Activated T-cell treated with anti-CD3 and anti-CD28 coated beads for 1 hour (primary cell): ENCODE measurements around the gene IRS1.

Experiments used
- DNase-seq: peaks from one replicate; pipeline ENCODE4 v3.0.0-alpha.2; 2020; ENCODE audit warnings: low read depth

Gene IRS1

GRCh38 chr2:226791056-226791486 lies 8.5 kb downstream of the IRS1 start:
- DNase-seq: no peak

- no peak for DNase-seq
These were observed 9.2 kb downstream of the IRS1 start for GRCh38 chr2:226790431-226790830.

GRCh38 chr2:226790011-226790410 lies 9.6 kb downstream of the IRS1 start:
- DNase-seq: no peak

- DNase-seq: no peak
These were observed 10.6 kb downstream of the IRS1 start for GRCh38 chr2:226788881-226789490.

GRCh38 chr2:226788064-226788463 lies 11.6 kb downstream of the IRS1 start:
- DNase-seq: no peak

GRCh38 chr2:226783885-226784284 lies 15.7 kb downstream of the IRS1 start:
- DNase-seq: no peak

- DNase-seq: no peak
These were observed 17.4 kb downstream of the IRS1 start for GRCh38 chr2:226782092-226782713.

- no peak for DNase-seq
These were observed 19.2 kb downstream of the IRS1 start for GRCh38 chr2:226780431-226780830.

- DNase-seq: no peak
These were observed 22.0 kb downstream of the IRS1 start for GRCh38 chr2:226777611-226778010.

GRCh38 chr2:226776104-226776503 lies 23.5 kb downstream of the IRS1 start:
- no peak for DNase-seq

- DNase-seq: no peak
These were observed 24.5 kb downstream of the IRS1 start for GRCh38 chr2:226775032-226775509.

GRCh38 chr2:226773291-226773690 lies 26.3 kb downstream of the IRS1 start:
- no peak for DNase-seq

- DNase-seq: no peak
These were observed 27.0 kb downstream of the IRS1 start for GRCh38 chr2:226772389-226773179.

- DNase-seq: no peak
These were observed 28.6 kb downstream of the IRS1 start for GRCh38 chr2:226771067-226771466.

GRCh38 chr2:226767056-226767813 lies 32.4 kb downstream of the IRS1 start:
- DNase-seq: no peak

GRCh38 chr2:226766352-226767055 lies 33.1 kb downstream of the IRS1 start:
- DNase-seq: no peak

GRCh38 chr2:226763320-226763719 lies 36.3 kb downstream of the IRS1 start:
- DNase-seq: no peak

- no peak for DNase-seq
These were observed 38.4 kb downstream of the IRS1 start for GRCh38 chr2:226761195-226761583.

GRCh38 chr2:226760412-226761194 lies 39.0 kb downstream of the IRS1 start:
- no peak for DNase-seq

GRCh38 chr2:226759768-226760167 lies 39.9 kb downstream of the IRS1 start:
- DNase-seq: no peak
